ENCODE measurements around the gene ATG3.
A peak's percentile ranks its signal among the peaks of the same experiment; 100 is the strongest.

The ATG3 gene

DNA sequence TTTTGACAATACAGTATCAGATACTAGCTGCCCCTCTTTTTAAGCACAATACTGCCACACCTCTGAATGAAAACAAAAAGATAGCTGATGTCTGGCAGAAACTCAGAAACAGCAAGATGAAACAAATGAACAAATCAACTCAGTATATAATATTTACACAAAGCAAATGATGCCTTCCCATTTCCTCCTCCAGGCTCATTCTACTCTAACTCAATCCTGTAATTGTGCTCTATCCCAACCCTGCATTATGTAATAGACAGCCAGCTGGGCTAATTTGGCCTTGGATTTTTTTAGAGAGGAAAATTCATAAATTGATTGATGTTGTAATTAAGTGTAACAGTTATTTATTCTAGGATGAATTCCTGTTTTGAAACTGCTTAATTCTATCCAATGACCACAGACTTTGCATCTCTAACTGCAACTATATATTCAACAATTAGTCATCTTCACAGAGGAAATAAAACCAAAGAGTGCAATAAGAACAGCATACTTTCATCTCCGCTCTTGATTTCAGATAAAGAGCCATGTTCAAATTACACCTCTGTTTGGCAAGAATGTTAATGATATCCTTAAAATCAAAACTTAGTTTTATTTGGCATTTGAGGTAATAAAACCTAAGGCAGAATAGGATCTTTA lies 6.1 kb downstream of the ATG3 start:
- ATAC-seq (ENCODE audit: insufficient read depth, low read depth) (no peak), DNase-seq (no peak)
- H3K79me2 ChIP-seq (ENCODE audit: insufficient read depth, low read length), result peaks cover 88% of the 10 kb centered on the region
- H2AFZ ChIP-seq (ENCODE audit: low read depth, low read length), result no peak overlapping the region
- peaks cover 44% of the 10 kb centered on the region for H3K36me3 ChIP-seq (ENCODE audit: insufficient read depth, low read length)
- no peak overlapping the region for H3K27ac ChIP-seq (ENCODE audit: low read length)
- peaks cover 27% of the 10 kb centered on the region for H3K4me1 ChIP-seq (ENCODE audit: insufficient read depth, low read length)
- H3K9ac ChIP-seq (ENCODE audit: low read depth, low read length), result no peak overlapping the region
- H3K4me2 ChIP-seq (ENCODE audit: insufficient read depth, low read length), result peak overlapping the region; percentile 22; the same call in 1 of the 2 replicates
- no peaks in the 10 kb centered on the region for H3K27me3 ChIP-seq (ENCODE audit: insufficient read depth, low read length, poor library complexity)
- TF ChIP-seq CTCF (IDR thresholded peaks at IDR 0.05; ENCODE audit: borderline replicate concordance, extremely low read depth, low read length, poor library complexity, severe bottlenecking) (no peak), EZH2 (IDR thresholded peaks at IDR 0.05; ENCODE audit: borderline replicate concordance, low read depth, low read length, severe bottlenecking) (no peak)
- H4K20me1 ChIP-seq (ENCODE audit: insufficient read depth, low read length), result peaks cover 10% of the 10 kb centered on the region; the same call in 1 of the 2 replicates
- H3K4me3 ChIP-seq (ENCODE audit: low read depth in 1 of 2, low read length in 2 of 2), result no peak overlapping the region
- H3K9me3 ChIP-seq (ENCODE audit: insufficient read depth, low read length, severe bottlenecking), result peaks cover 2% of the 10 kb centered on the region

DNA sequence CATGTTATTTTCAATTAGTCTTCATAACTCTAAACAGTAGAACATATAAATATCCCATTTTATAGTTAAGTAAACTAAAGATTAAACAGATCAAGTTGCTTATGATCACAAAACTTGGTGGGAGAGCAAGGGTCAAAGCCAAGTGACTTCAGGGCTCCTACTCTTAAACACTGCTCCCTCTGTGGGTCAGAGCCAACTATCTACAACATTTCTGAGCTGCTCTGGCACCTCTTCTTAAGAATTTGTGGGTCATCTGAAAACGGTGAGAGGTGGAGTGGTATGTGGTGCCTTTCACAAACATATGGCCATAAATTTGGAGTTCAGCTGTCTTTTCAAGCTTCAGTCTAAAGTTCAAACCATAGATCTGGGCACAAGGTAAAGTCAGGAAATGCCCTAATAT lies 10.9 kb downstream of the ATG3 start:
- H4K20me1 ChIP-seq (ENCODE audit: insufficient read depth, low read length), result peaks cover 6% of the 10 kb centered on the region; the same call in 1 of the 2 replicates
- H3K27ac ChIP-seq (ENCODE audit: low read length), result no peak overlapping the region
- H2AFZ ChIP-seq (ENCODE audit: low read depth, low read length), result no peak overlapping the region
- 0 out of 2 replicates have a peak, but pooled peaks cover 1% of the 10 kb centered on the region for H3K4me1 ChIP-seq (ENCODE audit: insufficient read depth, low read length)
- H3K9ac ChIP-seq (ENCODE audit: low read depth, low read length), result no peak overlapping the region
- DNase-seq (no peak), ATAC-seq (ENCODE audit: insufficient read depth, low read depth) (no peak)
- H3K4me2 ChIP-seq (ENCODE audit: insufficient read depth, low read length), result no peak overlapping the region
- no peak for TF ChIP-seq CTCF (IDR thresholded peaks at IDR 0.05; ENCODE audit: borderline replicate concordance, extremely low read depth, low read length, poor library complexity, severe bottlenecking)
- no peak for TF ChIP-seq EZH2 (IDR thresholded peaks at IDR 0.05; ENCODE audit: borderline replicate concordance, low read depth, low read length, severe bottlenecking)
- no peak overlapping the region for H3K4me3 ChIP-seq (ENCODE audit: low read depth in 1 of 2, low read length in 2 of 2)
- peaks cover 2% of the 10 kb centered on the region for H3K9me3 ChIP-seq (ENCODE audit: insufficient read depth, low read length, severe bottlenecking)
- no peaks in the 10 kb centered on the region for H3K27me3 ChIP-seq (ENCODE audit: insufficient read depth, low read length, poor library complexity)
- H3K79me2 ChIP-seq (ENCODE audit: insufficient read depth, low read length), result peaks cover 57% of the 10 kb centered on the region
- H3K36me3 ChIP-seq (ENCODE audit: insufficient read depth, low read length), result peaks cover 62% of the 10 kb centered on the region

DNA sequence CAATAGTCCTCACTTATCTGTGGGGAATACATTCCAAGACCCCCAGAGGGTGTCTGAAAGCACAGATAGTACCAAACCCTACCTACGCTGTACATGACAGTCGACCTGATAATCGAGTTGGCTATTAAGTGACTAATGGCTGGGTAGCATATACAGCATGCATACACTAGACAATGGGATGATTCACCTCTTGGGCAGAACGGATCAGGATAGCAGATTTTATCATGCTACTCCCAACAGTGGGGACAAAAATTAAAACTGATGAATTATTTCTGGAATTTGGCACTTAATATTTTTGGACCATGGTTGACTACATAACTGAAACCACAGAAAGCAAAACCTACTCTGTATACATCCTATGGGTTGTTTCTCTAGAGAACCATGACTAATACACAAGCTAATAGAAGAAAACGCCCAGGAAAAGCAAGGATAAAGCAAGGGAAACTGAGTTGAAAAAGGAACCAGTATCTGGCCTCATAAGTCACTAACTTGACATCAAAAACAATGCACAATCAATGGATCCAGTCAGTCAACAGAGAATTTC lies 15.5 kb downstream of the ATG3 start:
- no peaks in the 10 kb centered on the region for H3K9me3 ChIP-seq (ENCODE audit: insufficient read depth, low read length, severe bottlenecking)
- peaks cover 74% of the 10 kb centered on the region for H3K36me3 ChIP-seq (ENCODE audit: insufficient read depth, low read length)
- ATAC-seq (ENCODE audit: insufficient read depth, low read depth) (no peak), DNase-seq (no peak)
- no peak overlapping the region for H3K9ac ChIP-seq (ENCODE audit: low read depth, low read length)
- no peak overlapping the region for H3K4me2 ChIP-seq (ENCODE audit: insufficient read depth, low read length)
- no peaks in the 10 kb centered on the region for H3K4me1 ChIP-seq (ENCODE audit: insufficient read depth, low read length)
- H2AFZ ChIP-seq (ENCODE audit: low read depth, low read length), result no peak overlapping the region
- TF ChIP-seq EZH2 (IDR thresholded peaks at IDR 0.05; ENCODE audit: borderline replicate concordance, low read depth, low read length, severe bottlenecking), result no peak
- no peak for TF ChIP-seq CTCF (IDR thresholded peaks at IDR 0.05; ENCODE audit: borderline replicate concordance, extremely low read depth, low read length, poor library complexity, severe bottlenecking)
- no peak overlapping the region for H3K27ac ChIP-seq (ENCODE audit: low read length)
- no peak overlapping the region for H3K4me3 ChIP-seq (ENCODE audit: low read depth in 1 of 2, low read length in 2 of 2)
- H3K27me3 ChIP-seq (ENCODE audit: insufficient read depth, low read length, poor library complexity), result no peaks in the 10 kb centered on the region
- H3K79me2 ChIP-seq (ENCODE audit: insufficient read depth, low read length), result peaks cover 17% of the 10 kb centered on the region
- peaks cover 5% of the 10 kb centered on the region; the same call in 1 of the 2 replicates for H4K20me1 ChIP-seq (ENCODE audit: insufficient read depth, low read length)
